K562 (cell line): ENCODE data around the gene LRRC27. TPM values are rescaled to one million over a fixed set of nuclear protein-coding genes. Genes with fewer than 3 reads are reported as not detected.

Experiments used
- EWSR1 ChIP-seq: fragments of 450-650 bp; IDR thresholded peaks from 2 replicates; pipeline ENCODE4 v1.6.1; 2018; ENCODE audit warnings: borderline replicate concordance, mild to moderate bottlenecking, low read depth, moderate library complexity; ENCODE audit not compliant: partially characterized antibody
- FOS ChIP-seq: IDR thresholded peaks from 3 replicates; pipeline ENCODE4 v1.6.1; 2011; ENCODE audit not compliant: insufficient read length; ENCODE audit errors: extremely low read depth
- FOXM1 ChIP-seq, 2 experiments: fragments of 450-650 bp in 1 of 2; sonication (generic) in 1 of 2; formaldehyde crosslinking in 1 of 2; IDR thresholded peaks; 2 replicates each; pipeline versions ENCODE4 v1.6.1 to v1.9.0; 2017 to 2022; ENCODE audit warnings: low read depth in 2 of 2, mild to moderate bottlenecking in 2 of 2, missing genetic modification reagents in 1 of 2, moderate library complexity in 1 of 2
- HNRNPUL1 ChIP-seq: fragments of 200-400 bp; formaldehyde crosslinking; IDR thresholded peaks from 2 replicates; pipeline ENCODE4 v1.6.1; 2017; ENCODE audit warnings: low read length
- MTA3 ChIP-seq: fragments of 450-650 bp; formaldehyde crosslinking; IDR thresholded peaks from 2 replicates; pipeline ENCODE4 v1.6.1; 2017; ENCODE audit warnings: mild to moderate bottlenecking, borderline replicate concordance
- POLR3G ChIP-seq: IDR thresholded peaks from 2 replicates; pipeline ENCODE4 v1.6.1; 2011; ENCODE audit not compliant: insufficient read length, insufficient replicate concordance; ENCODE audit errors: extremely low read depth
- SIN3A ChIP-seq, 2 experiments: fragments of 150-350 bp in 1 of 2; IDR thresholded peaks; 2 replicates each; pipeline ENCODE4 v1.6.1; 2011 to 2016; ENCODE audit warnings: borderline replicate concordance in 2 of 2, low read depth in 2 of 2, low read length in 2 of 2, mild to moderate bottlenecking in 2 of 2, moderate library complexity in 2 of 2; ENCODE audit not compliant: control insufficient read depth in 1 of 2
- TAF1 ChIP-seq: IDR thresholded peaks from 2 replicates; pipeline ENCODE4 v1.6.1; 2011; ENCODE audit warnings: mild to moderate bottlenecking, low read length, moderate library complexity; ENCODE audit not compliant: insufficient read depth, control insufficient read depth, severe bottlenecking; ENCODE audit errors: extremely low read depth
- TCFL5 ChIP-seq: fragments of 250-450 bp; sonication (Bioruptor Pico); conservative IDR thresholded peaks from 2 replicates; pipeline ENCODE4 v1.6.1; 2021; ENCODE audit warnings: mild to moderate bottlenecking, moderate library complexity, matching md5 sums
- TRIM25 ChIP-seq: fragments of 450-650 bp; IDR thresholded peaks from 2 replicates; pipeline ENCODE4 v1.7.0; 2016; ENCODE audit warnings: borderline replicate concordance
- XRCC3 ChIP-seq: fragments of 450-650 bp; IDR thresholded peaks from 2 replicates; pipeline ENCODE4 v1.6.1; 2017; ENCODE audit warnings: mild to moderate bottlenecking, moderate library complexity
- ZNF212 ChIP-seq: fragments of 450-650 bp; formaldehyde crosslinking; IDR thresholded peaks from 2 replicates; pipeline ENCODE4 v1.4.0; 2020; ENCODE audit warnings: mild to moderate bottlenecking
- ZNF699 ChIP-seq: fragments of 250-450 bp; sonication (Bioruptor Pico); IDR thresholded peaks from 2 replicates; pipeline ENCODE4 v1.8.0; 2021; ENCODE audit warnings: mild to moderate bottlenecking, moderate library complexity; ENCODE audit not compliant: insufficient replicate concordance
- polyA plus RNA-seq, 8 experiments: library from polyadenylated mRNA; depleted of rRNA in 4 of 8; stranded (reverse) in 5 of 8; unstranded in 3 of 8; fragments of >200 nt; fragmentation: Nextera tagmentation in 2 of 8; fragmentation: Illumina TruSeq in 1 of 8; extraction: Ambion mirVana in 2 of 8; extraction: Trizol in 1 of 8; gene quantifications; 2 replicates each; pipeline versions ENCODE4 v1.2.1 to v1.2.3, GENCODE V29; 2011 to 2014; ENCODE audit warnings: inconsistent platforms in 1 of 8, missing spikeins in 1 of 8
- total RNA-seq, 7 experiments: library from RNA; depleted of rRNA in 6 of 7; stranded (reverse); fragments of >200 nt in 6 of 7; fragmentation: Illumina TruSeq in 2 of 7; extraction: Trizol in 2 of 7; gene quantifications; 2 replicates each; pipeline versions ENCODE4 v1.2.1 to v1.2.3, GENCODE V29; 2011 to 2021; ENCODE audit warnings: low replicate concordance in 1 of 7
- TF ChIP-seq, protein P1 (sequence below): fragments of 450-650 bp; formaldehyde crosslinking; IDR thresholded peaks from 2 replicates; pipeline ENCODE4 v1.4.0; 2020; ENCODE audit warnings: mild to moderate bottlenecking, moderate library complexity
- TF ChIP-seq, protein P2 (sequence below): fragments of 250-450 bp; sonication (Bioruptor Pico); IDR thresholded peaks from 2 replicates; pipeline ENCODE4 v1.4.0; 2020; ENCODE audit warnings: mild to moderate bottlenecking, moderate library complexity
- TF ChIP-seq, protein P3 (sequence below): fragments of 200-800 bp; sonication (Bioruptor generic); IDR thresholded peaks from 2 replicates; pipeline ENCODE4 v1.6.1; 2017; ENCODE audit warnings: missing genetic modification characterization, missing compliant biosample characterization
- TF ChIP-seq, protein P4 (sequence below): fragments of 450-650 bp; IDR thresholded peaks from 2 replicates; pipeline ENCODE4 v1.6.1; 2016; ENCODE audit warnings: low read depth, mild to moderate bottlenecking, moderate library complexity

The LRRC27 gene
- total and polyA plus RNA-seq, 9 of the 15 experiments (the other 6 are each of a cell fraction or from before 2014, with no cell fraction given), result 0.10 to 2.7 (median 1.4) TPM

- TF ChIP-seq, protein P1, sequence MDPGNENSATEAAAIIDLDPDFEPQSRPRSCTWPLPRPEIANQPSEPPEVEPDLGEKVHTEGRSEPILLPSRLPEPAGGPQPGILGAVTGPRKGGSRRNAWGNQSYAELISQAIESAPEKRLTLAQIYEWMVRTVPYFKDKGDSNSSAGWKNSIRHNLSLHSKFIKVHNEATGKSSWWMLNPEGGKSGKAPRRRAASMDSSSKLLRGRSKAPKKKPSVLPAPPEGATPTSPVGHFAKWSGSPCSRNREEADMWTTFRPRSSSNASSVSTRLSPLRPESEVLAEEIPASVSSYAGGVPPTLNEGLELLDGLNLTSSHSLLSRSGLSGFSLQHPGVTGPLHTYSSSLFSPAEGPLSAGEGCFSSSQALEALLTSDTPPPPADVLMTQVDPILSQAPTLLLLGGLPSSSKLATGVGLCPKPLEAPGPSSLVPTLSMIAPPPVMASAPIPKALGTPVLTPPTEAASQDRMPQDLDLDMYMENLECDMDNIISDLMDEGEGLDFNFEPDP (CRISPR knock-in tag), result no peak
- TF ChIP-seq FOXM1 (IDR thresholded peaks at IDR 0.05; ENCODE audit: low read depth), result no peak
- no peak for TF ChIP-seq FOXM1 (CRISPR knock-in tag; IDR thresholded peaks at IDR 0.05; ENCODE audit: low read depth)
- TF ChIP-seq XRCC3, result no peak
- no peak for TF ChIP-seq FOS
- TF ChIP-seq, protein P2, sequence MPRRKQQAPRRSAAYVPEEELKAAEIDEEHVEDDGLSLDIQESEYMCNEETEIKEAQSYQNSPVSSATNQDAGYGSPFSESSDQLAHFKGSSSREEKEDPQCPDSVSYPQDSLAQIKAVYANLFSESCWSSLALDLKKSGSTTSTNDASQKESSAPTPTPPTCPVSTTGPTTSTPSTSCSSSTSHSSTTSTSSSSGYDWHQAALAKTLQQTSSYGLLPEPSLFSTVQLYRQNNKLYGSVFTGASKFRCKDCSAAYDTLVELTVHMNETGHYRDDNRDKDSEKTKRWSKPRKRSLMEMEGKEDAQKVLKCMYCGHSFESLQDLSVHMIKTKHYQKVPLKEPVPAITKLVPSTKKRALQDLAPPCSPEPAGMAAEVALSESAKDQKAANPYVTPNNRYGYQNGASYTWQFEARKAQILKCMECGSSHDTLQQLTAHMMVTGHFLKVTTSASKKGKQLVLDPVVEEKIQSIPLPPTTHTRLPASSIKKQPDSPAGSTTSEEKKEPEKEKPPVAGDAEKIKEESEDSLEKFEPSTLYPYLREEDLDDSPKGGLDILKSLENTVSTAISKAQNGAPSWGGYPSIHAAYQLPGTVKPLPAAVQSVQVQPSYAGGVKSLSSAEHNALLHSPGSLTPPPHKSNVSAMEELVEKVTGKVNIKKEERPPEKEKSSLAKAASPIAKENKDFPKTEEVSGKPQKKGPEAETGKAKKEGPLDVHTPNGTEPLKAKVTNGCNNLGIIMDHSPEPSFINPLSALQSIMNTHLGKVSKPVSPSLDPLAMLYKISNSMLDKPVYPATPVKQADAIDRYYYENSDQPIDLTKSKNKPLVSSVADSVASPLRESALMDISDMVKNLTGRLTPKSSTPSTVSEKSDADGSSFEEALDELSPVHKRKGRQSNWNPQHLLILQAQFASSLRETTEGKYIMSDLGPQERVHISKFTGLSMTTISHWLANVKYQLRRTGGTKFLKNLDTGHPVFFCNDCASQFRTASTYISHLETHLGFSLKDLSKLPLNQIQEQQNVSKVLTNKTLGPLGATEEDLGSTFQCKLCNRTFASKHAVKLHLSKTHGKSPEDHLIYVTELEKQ (CRISPR knock-in tag), result no peak
- TF ChIP-seq TAF1, result no peak
- TF ChIP-seq POLR3G, result no peak
- TF ChIP-seq ZNF212 (CRISPR knock-in tag), result no peak
- TF ChIP-seq, protein P3, sequence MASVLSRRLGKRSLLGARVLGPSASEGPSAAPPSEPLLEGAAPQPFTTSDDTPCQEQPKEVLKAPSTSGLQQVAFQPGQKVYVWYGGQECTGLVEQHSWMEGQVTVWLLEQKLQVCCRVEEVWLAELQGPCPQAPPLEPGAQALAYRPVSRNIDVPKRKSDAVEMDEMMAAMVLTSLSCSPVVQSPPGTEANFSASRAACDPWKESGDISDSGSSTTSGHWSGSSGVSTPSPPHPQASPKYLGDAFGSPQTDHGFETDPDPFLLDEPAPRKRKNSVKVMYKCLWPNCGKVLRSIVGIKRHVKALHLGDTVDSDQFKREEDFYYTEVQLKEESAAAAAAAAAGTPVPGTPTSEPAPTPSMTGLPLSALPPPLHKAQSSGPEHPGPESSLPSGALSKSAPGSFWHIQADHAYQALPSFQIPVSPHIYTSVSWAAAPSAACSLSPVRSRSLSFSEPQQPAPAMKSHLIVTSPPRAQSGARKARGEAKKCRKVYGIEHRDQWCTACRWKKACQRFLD, result no peak
- TF ChIP-seq HNRNPUL1, result no peak
- TF ChIP-seq TCFL5 (CRISPR knock-in tag), result no peak
- TF ChIP-seq MTA3, result peak; percentile 98
- TF ChIP-seq EWSR1, result no peak
- peak; percentile 92 to 95 for TF ChIP-seq SIN3A (IDR thresholded peaks at IDR 0.05; ENCODE audit: borderline replicate concordance in 2 of 2, control insufficient read depth in 1 of 2, low read depth in 2 of 2, low read length in 2 of 2)
- TF ChIP-seq, protein P4, sequence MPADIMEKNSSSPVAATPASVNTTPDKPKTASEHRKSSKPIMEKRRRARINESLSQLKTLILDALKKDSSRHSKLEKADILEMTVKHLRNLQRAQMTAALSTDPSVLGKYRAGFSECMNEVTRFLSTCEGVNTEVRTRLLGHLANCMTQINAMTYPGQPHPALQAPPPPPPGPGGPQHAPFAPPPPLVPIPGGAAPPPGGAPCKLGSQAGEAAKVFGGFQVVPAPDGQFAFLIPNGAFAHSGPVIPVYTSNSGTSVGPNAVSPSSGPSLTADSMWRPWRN, result no peak
- TF ChIP-seq ZNF699 (CRISPR knock-in tag), result no peak
- no peak for TF ChIP-seq TRIM25
Measured at GRCh38 chr10:132331601-132332432, at the start of gene LRRC27 (continued).
